Lower leg skin (tissue), 3 donors: ENCODE measurements around the gene DLG2.

Experiments
- CTCF ChIP-seq, 3 donors: fragments of 450-650 bp; IDR thresholded peaks; one replicate each; pipeline ENCODE4 v1.5.1; 2016; ENCODE audit warnings: antibody characterized with exemption in 3 of 3, mild to moderate bottlenecking in 3 of 3, moderate library complexity in 2 of 3
- POLR2A ChIP-seq, 2 donors: fragments of 450-650 bp; IDR thresholded peaks; one replicate each; pipeline ENCODE4 v1.6.1; 2016 to 2017; ENCODE audit warnings: antibody characterized with exemption in 2 of 2, mild to moderate bottlenecking in 1 of 2, moderate library complexity in 1 of 2

GRCh38 chr11:84322211-84322610 is 1304.9 kb downstream of the DLG2 start:
- TF ChIP-seq CTCF (IDR thresholded peaks at IDR 0.05) = no peak
- no peak for TF ChIP-seq POLR2A (IDR thresholded peaks at IDR 0.05)
